NCI-H82 treated with DMSO at 0.1 percent for 48 hours (cell line): ENCODE data around the gene FBXO8.
A peak's percentile ranks its signal among the peaks of the same experiment; 100 is the strongest.
"Not testable (repeated sequence)": the region's sequence is repeated elsewhere in the genome, so short reads cannot be mapped to it uniquely, and the experiment has no call there.

Source experiments
- DNase-seq: peaks from one replicate; lab custom pipeline; 2025; ENCODE audit not compliant: unreplicated experiment; lab: John Stamatoyannopoulos, UW

Gene FBXO8

GRCh38 chr4:174284487-174284886, 1.0 kb upstream of the FBXO8 start:
- DNase-seq = no peak

- peak; percentile 63 for DNase-seq
Observed at GRCh38 chr4:174282836-174283506, 496 bp downstream of the FBXO8 start.

- DNase-seq = no peak
Observed at GRCh38 chr4:174281901-174282300, 1.6 kb downstream of the FBXO8 start.

- DNase-seq = no peak
Observed at GRCh38 chr4:174281182-174281737, 2.2 kb downstream of the FBXO8 start.

- no peak for DNase-seq
Observed at GRCh38 chr4:174279433-174280155, 3.9 kb downstream of the FBXO8 start.

GRCh38 chr4:174278467-174278866, 5.0 kb downstream of the FBXO8 start:
- no peak for DNase-seq

- no peak for DNase-seq
Observed at GRCh38 chr4:174277433-174277832, 6.0 kb downstream of the FBXO8 start.

GRCh38 chr4:174275101-174275500, 8.4 kb downstream of the FBXO8 start:
- DNase-seq = no peak

- DNase-seq = no peak
Observed at GRCh38 chr4:174274436-174274835, 9.0 kb downstream of the FBXO8 start.

GRCh38 chr4:174273930-174274329, 9.5 kb downstream of the FBXO8 start:
- DNase-seq = no peak

- DNase-seq = no peak
Observed at GRCh38 chr4:174266416-174266815, 17.1 kb downstream of the FBXO8 start.

GRCh38 chr4:174265916-174266315, 17.6 kb downstream of the FBXO8 start:
- DNase-seq = peak; percentile 55

GRCh38 chr4:174263445-174263736, 20.1 kb downstream of the FBXO8 start:
- DNase-seq = no peak

GRCh38 chr4:174262624-174263444, 20.6 kb downstream of the FBXO8 start:
- DNase-seq = no peak

- not testable (repeated sequence) for DNase-seq
Observed at GRCh38 chr4:174261432-174261831, 22.0 kb downstream of the FBXO8 start.

- DNase-seq = peak; percentile 31
Observed at GRCh38 chr4:174260099-174260498, 23.4 kb downstream of the FBXO8 start.

GRCh38 chr4:174259580-174259979, 23.9 kb downstream of the FBXO8 start:
- DNase-seq = no peak

GRCh38 chr4:174256277-174256713, 27.2 kb downstream of the FBXO8 start:
- no peak for DNase-seq

- no peak for DNase-seq
Observed at GRCh38 chr4:174255786-174256185, 27.7 kb downstream of the FBXO8 start.

- no peak for DNase-seq
Observed at GRCh38 chr4:174255374-174255773, 28.1 kb downstream of the FBXO8 start.

GRCh38 chr4:174254613-174255012, 28.9 kb downstream of the FBXO8 start:
- no peak for DNase-seq

GRCh38 chr4:174252412-174252811, 31.1 kb downstream of the FBXO8 start:
- DNase-seq = no peak
